Lung (tissue), 5 donors: ENCODE measurements around the gene UPF3A. TPM values are rescaled to one million over a fixed set of nuclear protein-coding genes. Genes with fewer than 3 reads are reported as not detected.

Source experiments
- polyA plus RNA-seq, 2 donors: library from polyadenylated mRNA; stranded (reverse); fragments of 200-250 nt; gene quantifications; one replicate each; pipeline ENCODE4 v1.2.1, GENCODE V29; 2013
- small RNA-seq: library from RNA; depleted of rRNA; stranded (forward); fragments of <200 nt; gene quantifications from one replicate; pipeline ENCODE3, GENCODE V24; 2014; ENCODE audit warnings: low replicate concordance
- total RNA-seq, 2 donors: library from RNA; depleted of rRNA in 1 of 2; stranded (reverse); fragments of >200 nt in 1 of 2; gene quantifications; one replicate each; pipeline ENCODE4 v1.2.1, GENCODE V29; 2014 to 2021
- donor health status: Bipolar disorder and iron deficiency.
- donor health status: healthy.
- donor health status: DM: yes; HTN: yes; CAD: no.

Gene UPF3A
- total and polyA plus RNA-seq, 4 donors, result 31.3 to 57.1 (median 42.3) TPM

Small RNA genes within 50 kb of the gene (small RNA-seq; reads per million reads assigned to genes)
- gene MIR4502 (not detected), gene MIR548AR (0.08 reads per million)

Other genes starting within 250 kb of the UPF3A start
- 10 to 100 TPM; 16.4 to 22.8 TPM for gene RASA3, start 149.0 kb upstream of the UPF3A start, total RNA-seq
- 10 to 100 TPM in 1 of 2 donors, 1 to 10 TPM in 1; 7.4 to 15.9 TPM for gene RASA3, start 149.0 kb upstream of the UPF3A start, polyA plus RNA-seq
- 1 to 10 TPM; 1.3 to 3.7 TPM for gene CFAP97D2, start 102.3 kb upstream of the UPF3A start, total RNA-seq
- gene CFAP97D2, start 102.3 kb upstream of the UPF3A start, polyA plus RNA-seq, result 1 to 10 TPM; 1.4 to 1.6 TPM
- gene CDC16, start 46.7 kb upstream of the UPF3A start, total RNA-seq, result 100 to 1,000 TPM in 1 of 2 donors, 10 to 100 TPM in 1; 51.7 to 123 TPM
- 10 to 100 TPM; 34.3 to 66.3 TPM for gene CDC16, start 46.7 kb upstream of the UPF3A start, polyA plus RNA-seq
- 10 to 100 TPM; 11.0 to 17.7 TPM for gene CHAMP1, start 32.9 kb downstream of the UPF3A start, total RNA-seq
- 1 to 10 TPM; 7.0 to 8.4 TPM for gene CHAMP1, start 32.9 kb downstream of the UPF3A start, polyA plus RNA-seq